Measurements from ENCODE around the gene PLEKHJ1. TPM values are rescaled to one million over a fixed set of nuclear protein-coding genes. Genes with fewer than 3 reads are reported as not detected.

Gene PLEKHJ1
- total and polyA plus RNA-seq, 4 donors: 22.2 to 44.5 (median 37.0) TPM

- no peak overlapping the region for H3K9ac ChIP-seq (ENCODE audit: low read depth in 1 of 2, low read length in 2 of 2)
- 95% methylated on average over 21 of the region's 21 CpGs for WGBS
These were observed 8.4 kb upstream of the PLEKHJ1 start for GRCh38 chr19:2244486-2244885.

GRCh38 chr19:2244125-2244411 lies 7.9 kb upstream of the PLEKHJ1 start:
- no peak for DNase-seq (ENCODE audit: low spot score)
- no peak overlapping the region for H3K27ac ChIP-seq (ENCODE audit: low read depth in 1 of 2, low read length in 2 of 2)

More at GRCh38 chr19:2244486-2244885, 8.4 kb upstream of the PLEKHJ1 start:
- Histone ChIP-seq H3K4me1 (ENCODE audit: control insufficient read depth in 4 of 4, insufficient read depth in 4 of 4, low read length in 3 of 4) (peaks cover 16 to 39% (median 27%) of the 10 kb centered on the region in 4 donors), H3K36me3 (ENCODE audit: control insufficient read depth in 4 of 4, insufficient read depth in 3 of 4, low read depth in 1 of 4, low read length in 3 of 4) (peaks cover 10 to 39% (median 32%) of the 10 kb centered on the region in 4 donors), H3K27me3 (ENCODE audit: control insufficient read depth in 4 of 4, insufficient read depth in 4 of 4, low read length in 3 of 4) (peaks cover 0 to 3% (median 0%) of the 10 kb centered on the region in 4 donors), H3K9me3 (ENCODE audit: control insufficient read depth in 4 of 4, low read length in 3 of 4) (no peaks in the 10 kb centered on the region), H3K27ac (ENCODE audit: low read depth in 1 of 2, low read length in 2 of 2) (no peak overlapping the region), H3K4me3 (ENCODE audit: low read depth in 1 of 3, low read length in 3 of 3) (no peak overlapping the region)
- TF ChIP-seq FOXA2 (IDR thresholded peaks at IDR 0.05) (no peak), JUND (IDR thresholded peaks at IDR 0.05) (no peak), HNF4A (conservative IDR thresholded peaks at IDR 0.05) (no peak), NR2F2 (IDR thresholded peaks at IDR 0.05) (no peak), YY1 (IDR thresholded peaks at IDR 0.05) (no peak), FOXA1 (IDR thresholded peaks at IDR 0.05) (no peak)
- TF ChIP-seq, protein P1, sequence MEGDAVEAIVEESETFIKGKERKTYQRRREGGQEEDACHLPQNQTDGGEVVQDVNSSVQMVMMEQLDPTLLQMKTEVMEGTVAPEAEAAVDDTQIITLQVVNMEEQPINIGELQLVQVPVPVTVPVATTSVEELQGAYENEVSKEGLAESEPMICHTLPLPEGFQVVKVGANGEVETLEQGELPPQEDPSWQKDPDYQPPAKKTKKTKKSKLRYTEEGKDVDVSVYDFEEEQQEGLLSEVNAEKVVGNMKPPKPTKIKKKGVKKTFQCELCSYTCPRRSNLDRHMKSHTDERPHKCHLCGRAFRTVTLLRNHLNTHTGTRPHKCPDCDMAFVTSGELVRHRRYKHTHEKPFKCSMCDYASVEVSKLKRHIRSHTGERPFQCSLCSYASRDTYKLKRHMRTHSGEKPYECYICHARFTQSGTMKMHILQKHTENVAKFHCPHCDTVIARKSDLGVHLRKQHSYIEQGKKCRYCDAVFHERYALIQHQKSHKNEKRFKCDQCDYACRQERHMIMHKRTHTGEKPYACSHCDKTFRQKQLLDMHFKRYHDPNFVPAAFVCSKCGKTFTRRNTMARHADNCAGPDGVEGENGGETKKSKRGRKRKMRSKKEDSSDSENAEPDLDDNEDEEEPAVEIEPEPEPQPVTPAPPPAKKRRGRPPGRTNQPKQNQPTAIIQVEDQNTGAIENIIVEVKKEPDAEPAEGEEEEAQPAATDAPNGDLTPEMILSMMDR (IDR thresholded peaks at IDR 0.05; ENCODE audit: low read depth, low read length, missing input control): no peak
- TF ChIP-seq, protein P2, sequence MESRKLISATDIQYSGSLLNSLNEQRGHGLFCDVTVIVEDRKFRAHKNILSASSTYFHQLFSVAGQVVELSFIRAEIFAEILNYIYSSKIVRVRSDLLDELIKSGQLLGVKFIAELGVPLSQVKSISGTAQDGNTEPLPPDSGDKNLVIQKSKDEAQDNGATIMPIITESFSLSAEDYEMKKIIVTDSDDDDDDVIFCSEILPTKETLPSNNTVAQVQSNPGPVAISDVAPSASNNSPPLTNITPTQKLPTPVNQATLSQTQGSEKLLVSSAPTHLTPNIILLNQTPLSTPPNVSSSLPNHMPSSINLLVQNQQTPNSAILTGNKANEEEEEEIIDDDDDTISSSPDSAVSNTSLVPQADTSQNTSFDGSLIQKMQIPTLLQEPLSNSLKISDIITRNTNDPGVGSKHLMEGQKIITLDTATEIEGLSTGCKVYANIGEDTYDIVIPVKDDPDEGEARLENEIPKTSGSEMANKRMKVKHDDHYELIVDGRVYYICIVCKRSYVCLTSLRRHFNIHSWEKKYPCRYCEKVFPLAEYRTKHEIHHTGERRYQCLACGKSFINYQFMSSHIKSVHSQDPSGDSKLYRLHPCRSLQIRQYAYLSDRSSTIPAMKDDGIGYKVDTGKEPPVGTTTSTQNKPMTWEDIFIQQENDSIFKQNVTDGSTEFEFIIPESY (IDR thresholded peaks at IDR 0.05): no peak
- TF ChIP-seq, protein P3, sequence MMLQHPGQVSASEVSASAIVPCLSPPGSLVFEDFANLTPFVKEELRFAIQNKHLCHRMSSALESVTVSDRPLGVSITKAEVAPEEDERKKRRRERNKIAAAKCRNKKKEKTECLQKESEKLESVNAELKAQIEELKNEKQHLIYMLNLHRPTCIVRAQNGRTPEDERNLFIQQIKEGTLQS (IDR thresholded peaks at IDR 0.05): no peak
- DNase-seq (ENCODE audit: low spot score): no peak

More at GRCh38 chr19:2244125-2244411, 7.9 kb upstream of the PLEKHJ1 start:
- Histone ChIP-seq H3K4me3 (ENCODE audit: low read depth in 1 of 3, low read length in 3 of 3) (no peak overlapping the region), H3K9ac (ENCODE audit: low read depth in 1 of 2, low read length in 2 of 2) (no peak overlapping the region), H3K27me3 (ENCODE audit: control insufficient read depth in 4 of 4, insufficient read depth in 4 of 4, low read length in 3 of 4) (no peaks in the 10 kb centered on the region), H3K36me3 (ENCODE audit: control insufficient read depth in 4 of 4, insufficient read depth in 3 of 4, low read depth in 1 of 4, low read length in 3 of 4) (peaks cover 10 to 39% (median 32%) of the 10 kb centered on the region in 4 donors), H3K9me3 (ENCODE audit: control insufficient read depth in 4 of 4, low read length in 3 of 4) (no peaks in the 10 kb centered on the region), H3K4me1 (ENCODE audit: control insufficient read depth in 4 of 4, insufficient read depth in 4 of 4, low read length in 3 of 4) (peaks cover 16 to 39% (median 31%) of the 10 kb centered on the region in 4 donors)
- no peak for TF ChIP-seq GABPA (IDR thresholded peaks at IDR 0.05 in 1 of 2, conservative IDR thresholded peaks at IDR 0.05 in 1 of 2)
- TF ChIP-seq YY1 (IDR thresholded peaks at IDR 0.05): no peak
- TF ChIP-seq JUND (IDR thresholded peaks at IDR 0.05): no peak
- no peak for TF ChIP-seq NR2F2 (IDR thresholded peaks at IDR 0.05)
- no peak for TF ChIP-seq RAD21 (IDR thresholded peaks at IDR 0.05)
- TF ChIP-seq, protein P2 (IDR thresholded peaks at IDR 0.05): no peak
- TF ChIP-seq, protein P1 (IDR thresholded peaks at IDR 0.05; ENCODE audit: low read depth, low read length, missing input control): no peak
- TF ChIP-seq TAF1 (conservative IDR thresholded peaks at IDR 0.05): no peak
- WGBS: 90% methylated on average over 12 of the region's 12 CpGs
